Neural cell (in vitro differentiated cells): ENCODE results near the gene KLC3. TPM values are rescaled to one million over a fixed set of nuclear protein-coding genes. Genes with fewer than 3 reads are reported as not detected.

Experiments used
- H2AFZ ChIP-seq: fragments of 200-600, 300-800 bp; sonication (generic), shearing (Covaris generic); 2 replicates; pipeline ENCODE4 v1.6.0; 2014; ENCODE audit warnings: low read depth, mild to moderate bottlenecking, antibody characterized with exemption, low read length, moderate library complexity
- H3F3A ChIP-seq: fragments of 200-600 bp; shearing (Covaris generic); 2 replicates; pipeline ENCODE4 v1.6.1; 2016; ENCODE audit warnings: mild to moderate bottlenecking, moderate library complexity, mixed read lengths, antibody characterized with exemption, low read length; ENCODE audit not compliant: insufficient read depth, poor library complexity, severe bottlenecking
- H3K27ac ChIP-seq: fragments of 200-600, 300-800 bp; sonication (generic), shearing (Covaris generic); 2 replicates; pipeline ENCODE4 v1.5.1; 2014; ENCODE audit warnings: mild to moderate bottlenecking, low read length, moderate library complexity
- H3K27me3 ChIP-seq: fragments of 300-800, 200-600 bp; sonication (generic), shearing (Covaris generic); 2 replicates; pipeline ENCODE4 v1.6.0; 2014; ENCODE audit warnings: mild to moderate bottlenecking, low read depth, low read length, moderate library complexity; ENCODE audit not compliant: insufficient read depth
- H3K36me3 ChIP-seq: fragments of 300-800, 200-600 bp; sonication (generic), shearing (Covaris generic); 2 replicates; pipeline ENCODE4 v1.5.1; 2014; ENCODE audit warnings: mild to moderate bottlenecking, antibody characterized with exemption, low read length, moderate library complexity; ENCODE audit not compliant: insufficient read depth
- H3K4me2 ChIP-seq: fragments of 300-800, 200-600 bp; sonication (generic), shearing (Covaris generic); 2 replicates; pipeline ENCODE4 v1.6.0; 2014; ENCODE audit warnings: mild to moderate bottlenecking, low read length
- H3K4me3 ChIP-seq: fragments of 300-800, 200-600 bp; sonication (generic), shearing (Covaris generic); 2 replicates; pipeline ENCODE4 v1.5.1; 2014; ENCODE audit warnings: mild to moderate bottlenecking, low read length, moderate library complexity
- H3K79me2 ChIP-seq: fragments of 200-600 bp; shearing (Covaris generic); replicated peaks from 2 replicates; pipeline ENCODE4 v1.6.0; 2014; ENCODE audit warnings: mild to moderate bottlenecking, low read length, moderate library complexity; ENCODE audit not compliant: insufficient read depth
- H3K9ac ChIP-seq: fragments of 300-800, 200-600 bp; sonication (generic), shearing (Covaris generic); 2 replicates; pipeline ENCODE4 v1.6.1; 2016; ENCODE audit warnings: mild to moderate bottlenecking, low read length, mixed read lengths
- H3K9me2 ChIP-seq: fragments of 200-600 bp; shearing (Covaris generic); 2 replicates; pipeline ENCODE4 v1.6.1; 2016; ENCODE audit warnings: mild to moderate bottlenecking, low read length, mixed read lengths; ENCODE audit not compliant: insufficient read depth
- H3K9me3 ChIP-seq: fragments of 200-600, 300-800 bp; sonication (generic), shearing (Covaris generic); 2 replicates; pipeline ENCODE4 v1.6.1; 2016; ENCODE audit warnings: mild to moderate bottlenecking, mixed run types, low read length, moderate library complexity, mixed read lengths
- H4K20me1 ChIP-seq: fragments of 200-600 bp; shearing (Covaris generic); 2 replicates; pipeline ENCODE4 v1.6.1; 2016; ENCODE audit warnings: mild to moderate bottlenecking, mixed run types; ENCODE audit not compliant: insufficient read depth
- EP300 ChIP-seq: fragments of 450-650 bp; conservative IDR thresholded peaks from 2 replicates; pipeline ENCODE4 v1.6.1; 2014; ENCODE audit warnings: antibody characterized with exemption, mild to moderate bottlenecking, moderate library complexity; ENCODE audit not compliant: poor library complexity, severe bottlenecking
- EZH2 ChIP-seq: fragments of 200-600, 300-800 bp; shearing (Covaris generic), sonication (generic); IDR thresholded peaks from 2 replicates; pipeline ENCODE4 v1.6.1; 2014; ENCODE audit warnings: antibody characterized with exemption, low read length, borderline replicate concordance, mild to moderate bottlenecking; ENCODE audit not compliant: insufficient read depth, poor library complexity, severe bottlenecking
- MXI1 ChIP-seq: fragments of 450-650 bp; conservative IDR thresholded peaks from 2 replicates; pipeline ENCODE4 v1.6.1; 2014; ENCODE audit warnings: antibody characterized with exemption, mild to moderate bottlenecking; ENCODE audit not compliant: poor library complexity, severe bottlenecking
- POLR2AphosphoS5 ChIP-seq: IDR thresholded peaks from 2 replicates; pipeline ENCODE4 v1.6.1; 2012
- RAD21 ChIP-seq: fragments of 450-650 bp; conservative IDR thresholded peaks from 2 replicates; pipeline ENCODE4 v1.6.1; 2014; ENCODE audit warnings: antibody characterized with exemption, mild to moderate bottlenecking, moderate library complexity
- SMC3 ChIP-seq: fragments of 450-650 bp; conservative IDR thresholded peaks from 2 replicates; pipeline ENCODE4 v1.6.1; 2014; ENCODE audit warnings: antibody characterized with exemption, mild to moderate bottlenecking, moderate library complexity; ENCODE audit not compliant: poor library complexity
- TAF1 ChIP-seq: IDR thresholded peaks from 2 replicates; pipeline ENCODE4 v1.6.1; 2012; ENCODE audit warnings: low read depth
- polyA plus RNA-seq: library from polyadenylated mRNA; depleted of rRNA; stranded (reverse); fragments of >200 nt; gene quantifications from 2 replicates; pipeline ENCODE4 v1.2.3, GENCODE V29; 2014
- TF ChIP-seq, protein P1 (sequence below): IDR thresholded peaks from 2 replicates; pipeline ENCODE4 v1.6.1; 2012; ENCODE audit warnings: borderline replicate concordance
- TF ChIP-seq, protein P2 (sequence below): fragments of 450-650 bp; IDR thresholded peaks from 2 replicates; pipeline ENCODE4 v1.5.1; 2014; ENCODE audit warnings: antibody characterized with exemption, mild to moderate bottlenecking, moderate library complexity; ENCODE audit not compliant: poor library complexity, severe bottlenecking

KLC3 gene
- polyA plus RNA-seq, 1 donor from 2014 or later = not detected

- H3K79me2 ChIP-seq = no peaks in the 10 kb centered on the region
- H3K27me3 ChIP-seq = peaks cover 18% of the 10 kb centered on the region
- H3K9me3 ChIP-seq = no peaks in the 10 kb centered on the region
- TF ChIP-seq, protein P1, sequence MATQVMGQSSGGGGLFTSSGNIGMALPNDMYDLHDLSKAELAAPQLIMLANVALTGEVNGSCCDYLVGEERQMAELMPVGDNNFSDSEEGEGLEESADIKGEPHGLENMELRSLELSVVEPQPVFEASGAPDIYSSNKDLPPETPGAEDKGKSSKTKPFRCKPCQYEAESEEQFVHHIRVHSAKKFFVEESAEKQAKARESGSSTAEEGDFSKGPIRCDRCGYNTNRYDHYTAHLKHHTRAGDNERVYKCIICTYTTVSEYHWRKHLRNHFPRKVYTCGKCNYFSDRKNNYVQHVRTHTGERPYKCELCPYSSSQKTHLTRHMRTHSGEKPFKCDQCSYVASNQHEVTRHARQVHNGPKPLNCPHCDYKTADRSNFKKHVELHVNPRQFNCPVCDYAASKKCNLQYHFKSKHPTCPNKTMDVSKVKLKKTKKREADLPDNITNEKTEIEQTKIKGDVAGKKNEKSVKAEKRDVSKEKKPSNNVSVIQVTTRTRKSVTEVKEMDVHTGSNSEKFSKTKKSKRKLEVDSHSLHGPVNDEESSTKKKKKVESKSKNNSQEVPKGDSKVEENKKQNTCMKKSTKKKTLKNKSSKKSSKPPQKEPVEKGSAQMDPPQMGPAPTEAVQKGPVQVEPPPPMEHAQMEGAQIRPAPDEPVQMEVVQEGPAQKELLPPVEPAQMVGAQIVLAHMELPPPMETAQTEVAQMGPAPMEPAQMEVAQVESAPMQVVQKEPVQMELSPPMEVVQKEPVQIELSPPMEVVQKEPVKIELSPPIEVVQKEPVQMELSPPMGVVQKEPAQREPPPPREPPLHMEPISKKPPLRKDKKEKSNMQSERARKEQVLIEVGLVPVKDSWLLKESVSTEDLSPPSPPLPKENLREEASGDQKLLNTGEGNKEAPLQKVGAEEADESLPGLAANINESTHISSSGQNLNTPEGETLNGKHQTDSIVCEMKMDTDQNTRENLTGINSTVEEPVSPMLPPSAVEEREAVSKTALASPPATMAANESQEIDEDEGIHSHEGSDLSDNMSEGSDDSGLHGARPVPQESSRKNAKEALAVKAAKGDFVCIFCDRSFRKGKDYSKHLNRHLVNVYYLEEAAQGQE = no peak
- TF ChIP-seq TAF1 = no peak
- TF ChIP-seq, protein P2, sequence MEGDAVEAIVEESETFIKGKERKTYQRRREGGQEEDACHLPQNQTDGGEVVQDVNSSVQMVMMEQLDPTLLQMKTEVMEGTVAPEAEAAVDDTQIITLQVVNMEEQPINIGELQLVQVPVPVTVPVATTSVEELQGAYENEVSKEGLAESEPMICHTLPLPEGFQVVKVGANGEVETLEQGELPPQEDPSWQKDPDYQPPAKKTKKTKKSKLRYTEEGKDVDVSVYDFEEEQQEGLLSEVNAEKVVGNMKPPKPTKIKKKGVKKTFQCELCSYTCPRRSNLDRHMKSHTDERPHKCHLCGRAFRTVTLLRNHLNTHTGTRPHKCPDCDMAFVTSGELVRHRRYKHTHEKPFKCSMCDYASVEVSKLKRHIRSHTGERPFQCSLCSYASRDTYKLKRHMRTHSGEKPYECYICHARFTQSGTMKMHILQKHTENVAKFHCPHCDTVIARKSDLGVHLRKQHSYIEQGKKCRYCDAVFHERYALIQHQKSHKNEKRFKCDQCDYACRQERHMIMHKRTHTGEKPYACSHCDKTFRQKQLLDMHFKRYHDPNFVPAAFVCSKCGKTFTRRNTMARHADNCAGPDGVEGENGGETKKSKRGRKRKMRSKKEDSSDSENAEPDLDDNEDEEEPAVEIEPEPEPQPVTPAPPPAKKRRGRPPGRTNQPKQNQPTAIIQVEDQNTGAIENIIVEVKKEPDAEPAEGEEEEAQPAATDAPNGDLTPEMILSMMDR = no peak
- no peaks in the 10 kb centered on the region for H3K9me2 ChIP-seq
- no peak overlapping the region for H3K9ac ChIP-seq
- H3K4me3 ChIP-seq = no peak overlapping the region
- no peaks in the 10 kb centered on the region for H3F3A ChIP-seq
- H3K4me2 ChIP-seq = no peak overlapping the region
- H3K36me3 ChIP-seq = no peaks in the 10 kb centered on the region
- no peak overlapping the region for H3K27ac ChIP-seq
- H4K20me1 ChIP-seq = no peaks in the 10 kb centered on the region
- no peak overlapping the region for H2AFZ ChIP-seq
These were observed 4.9 kb downstream of the KLC3 start for GRCh38 chr19:45345506-45345860.

- Histone ChIP-seq H3F3A (no peaks in the 10 kb centered on the region), H3K27ac (no peak overlapping the region), H3K36me3 (no peaks in the 10 kb centered on the region), H4K20me1 (no peaks in the 10 kb centered on the region), H3K4me2 (no peak overlapping the region), H3K27me3 (peaks cover 8% of the 10 kb centered on the region), H2AFZ (no peak overlapping the region), H3K9me3 (no peaks in the 10 kb centered on the region), H3K79me2 (no peaks in the 10 kb centered on the region), H3K4me3 (no peak overlapping the region), H3K9me2 (no peaks in the 10 kb centered on the region), H3K9ac (no peak overlapping the region)
- TF ChIP-seq, protein P1 = no peak
- TF ChIP-seq SMC3 (no peak), EZH2 (no peak), TAF1 (no peak), POLR2AphosphoS5 (no peak), MXI1 (no peak), RAD21 (no peak), EP300 (no peak)
- TF ChIP-seq, protein P2 = no peak
These were observed 5.9 kb downstream of the KLC3 start for GRCh38 chr19:45346449-45346848.
